Activated effector memory CD4-positive, alpha-beta T cell treated with Interleukin-2 at 50 U/mL for 16 hours (primary cell): ENCODE results near the gene PJVK.
"Not testable (repeated sequence)": the region's sequence is repeated elsewhere in the genome, so short reads cannot be mapped to it uniquely, and the experiment has no call there.

Experiments
- DNase-seq: peaks from one replicate; pipeline ENCODE4 v3.0.0-alpha.2; 2020

The PJVK gene

GRCh38 chr2:178436662-178437061, 14.5 kb upstream of the PJVK start:
- DNase-seq: no peak

- no peak for DNase-seq
These were observed 9.8 kb upstream of the PJVK start for GRCh38 chr2:178441426-178441825.

- no peak for DNase-seq
These were observed 2.1 kb upstream of the PJVK start for GRCh38 chr2:178448968-178449661.

- DNase-seq: no peak
These were observed 1.3 kb upstream of the PJVK start for GRCh38 chr2:178449700-178450523.

- peak; percentile 76 for DNase-seq
These were observed 729 bp upstream of the PJVK start for GRCh38 chr2:178450524-178450773.

- DNase-seq: no peak
These were observed 1.2 kb downstream of the PJVK start for GRCh38 chr2:178452334-178452733.

GRCh38 chr2:178452870-178453269, 1.7 kb downstream of the PJVK start:
- no peak for DNase-seq

- no peak for DNase-seq
These were observed 4.8 kb downstream of the PJVK start for GRCh38 chr2:178455947-178456346.

GRCh38 chr2:178457390-178457886, 6.3 kb downstream of the PJVK start:
- no peak for DNase-seq

- no peak for DNase-seq
These were observed 18.2 kb downstream of the PJVK start for GRCh38 chr2:178469219-178469849.

GRCh38 chr2:178471313-178471712, 20.1 kb downstream of the PJVK start:
- DNase-seq: not testable (repeated sequence)

- no peak for DNase-seq
These were observed 22.2 kb downstream of the PJVK start for GRCh38 chr2:178473373-178473772.

GRCh38 chr2:178473931-178474330, 22.8 kb downstream of the PJVK start:
- no peak for DNase-seq

- no peak for DNase-seq
These were observed 23.4 kb downstream of the PJVK start for GRCh38 chr2:178474560-178474959.

- no peak for DNase-seq
These were observed 25.3 kb downstream of the PJVK start for GRCh38 chr2:178476477-178476876.

- DNase-seq: no peak
These were observed 26.4 kb downstream of the PJVK start for GRCh38 chr2:178477443-178478129.

- DNase-seq: no peak
These were observed 26.9 kb downstream of the PJVK start for GRCh38 chr2:178478130-178478438.

GRCh38 chr2:178478439-178479274, 27.5 kb downstream of the PJVK start, which contains the start of gene FKBP7:
Gene FKBP7, minus strand, starts transcription at chr2:178478600. Its CDS starts 101 bp downstream, at chr2:178478499.
- peak; percentile 79 for DNase-seq

- DNase-seq: no peak
These were observed 28.1 kb downstream of the PJVK start for GRCh38 chr2:178479275-178479616.

- DNase-seq: no peak
These were observed 28.6 kb downstream of the PJVK start for GRCh38 chr2:178479758-178480226.

GRCh38 chr2:178480227-178481181, 29.3 kb downstream of the PJVK start, which contains the start of gene PLEKHA3:
Gene PLEKHA3, plus strand, starts transcription at chr2:178480457. Its CDS starts 413 bp downstream, at chr2:178480870.
- peak; percentile 66 for DNase-seq
